Stimulated activated CD8-positive, alpha-beta memory T cell treated with anti-CD3 and anti-CD28 coated beads, Interleukin-4, amount 100 ng/mL, for 4 hours (primary cell): ENCODE data around the gene SELL.
A peak's percentile ranks its signal among the peaks of the same experiment; 100 is the strongest.
"Not testable (repeated sequence)": the region's sequence is repeated elsewhere in the genome, so short reads cannot be mapped to it uniquely, and the experiment has no call there.

ENCODE experiments used
- DNase-seq, 2 donors: peaks; one replicate each; pipeline ENCODE4 v3.0.0-alpha.2; 2020; ENCODE audit warnings: low read depth in 2 of 2, low spot score in 1 of 2

The SELL gene

DNA sequence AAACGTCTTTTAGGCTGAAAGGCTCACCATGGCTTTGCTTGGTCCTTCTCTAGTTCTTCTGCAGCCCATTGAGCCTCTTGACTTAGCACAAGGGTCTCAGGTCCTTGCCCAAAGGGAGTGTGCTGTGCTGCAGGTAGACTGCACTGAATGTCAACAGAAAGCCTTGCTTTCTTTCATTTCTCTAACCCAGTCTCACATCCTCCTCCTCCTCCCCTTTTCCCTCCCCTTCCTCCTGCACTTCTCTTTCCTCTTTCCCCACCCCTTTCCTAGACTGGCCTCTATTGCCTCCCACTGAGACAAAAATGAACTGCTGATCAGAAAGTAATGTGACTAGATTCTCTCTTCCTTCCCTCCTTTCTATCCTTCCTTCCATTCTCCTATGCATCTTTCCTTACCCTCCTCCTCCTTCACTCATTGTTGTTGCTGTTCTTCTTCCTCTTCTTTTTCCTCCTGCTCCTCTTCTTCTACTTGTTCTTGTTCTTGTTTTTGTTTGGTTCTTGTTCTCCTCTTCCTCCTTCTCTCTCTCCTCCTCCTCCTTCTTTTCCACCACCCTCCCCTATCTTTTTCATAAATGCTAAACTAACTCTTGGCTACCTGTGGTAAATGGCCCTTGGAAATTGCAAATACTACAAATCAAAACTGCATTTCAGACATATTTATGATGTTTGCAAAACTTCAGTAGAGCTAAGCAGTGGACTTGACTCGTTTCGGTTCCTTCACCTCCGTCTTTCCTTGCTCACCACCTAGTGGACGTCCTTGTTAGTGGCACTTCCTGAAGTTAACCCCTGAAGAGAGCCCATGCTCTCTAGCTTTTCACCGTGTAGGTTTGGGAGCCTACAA is at the start of gene SELL:
Gene SELL (minus strand): TSS at position 152 of the 840 bp plus-strand sequence. CDS start 122 bp downstream, at position 30.
- peak in 1 of 2 donors; percentile 46 for DNase-seq

GRCh38 chr1:169759038-169759437 is 47.6 kb upstream of the SELL start:
- no peak for DNase-seq

GRCh38 chr1:169753549-169753948 is 42.1 kb upstream of the SELL start:
- DNase-seq = no peak

DNA sequence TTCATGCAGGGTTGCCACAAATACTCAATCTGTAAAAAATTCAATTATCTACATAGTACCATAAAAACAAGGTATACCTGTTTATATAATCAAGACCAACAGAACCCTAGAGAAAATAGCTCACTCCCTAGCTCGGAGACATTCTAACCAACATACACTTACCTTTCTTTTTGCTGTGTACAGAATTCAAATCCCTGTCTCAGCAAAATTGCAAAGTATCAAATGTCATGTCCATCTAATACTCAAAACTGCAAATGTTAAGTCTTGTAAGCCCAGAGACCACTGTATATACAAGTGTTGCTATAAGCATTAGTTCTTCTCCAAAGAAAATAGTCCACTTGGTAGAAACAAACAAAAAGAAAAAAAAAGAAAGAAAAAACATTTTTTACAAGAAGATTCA is 38.6 kb upstream of the SELL start:
- DNase-seq = no peak

DNA sequence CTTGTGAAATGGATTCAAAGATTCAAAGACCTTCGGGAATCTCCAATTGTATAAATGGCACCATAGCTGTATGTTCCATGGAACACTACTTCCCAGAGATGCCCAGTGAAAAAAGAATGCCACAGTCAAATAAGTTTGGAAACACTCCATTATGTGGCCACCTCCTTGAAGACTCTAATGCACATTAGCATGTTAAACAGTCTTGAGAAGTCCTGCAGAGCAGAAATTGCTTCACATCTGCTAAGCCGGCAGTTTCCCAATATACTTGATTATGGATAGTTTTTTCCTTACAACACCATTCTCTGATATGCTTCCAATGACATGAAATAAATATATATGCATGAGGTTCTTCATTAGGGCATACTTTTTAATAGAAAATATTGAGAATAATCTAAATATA is 35.1 kb upstream of the SELL start:
- DNase-seq = no peak

DNA sequence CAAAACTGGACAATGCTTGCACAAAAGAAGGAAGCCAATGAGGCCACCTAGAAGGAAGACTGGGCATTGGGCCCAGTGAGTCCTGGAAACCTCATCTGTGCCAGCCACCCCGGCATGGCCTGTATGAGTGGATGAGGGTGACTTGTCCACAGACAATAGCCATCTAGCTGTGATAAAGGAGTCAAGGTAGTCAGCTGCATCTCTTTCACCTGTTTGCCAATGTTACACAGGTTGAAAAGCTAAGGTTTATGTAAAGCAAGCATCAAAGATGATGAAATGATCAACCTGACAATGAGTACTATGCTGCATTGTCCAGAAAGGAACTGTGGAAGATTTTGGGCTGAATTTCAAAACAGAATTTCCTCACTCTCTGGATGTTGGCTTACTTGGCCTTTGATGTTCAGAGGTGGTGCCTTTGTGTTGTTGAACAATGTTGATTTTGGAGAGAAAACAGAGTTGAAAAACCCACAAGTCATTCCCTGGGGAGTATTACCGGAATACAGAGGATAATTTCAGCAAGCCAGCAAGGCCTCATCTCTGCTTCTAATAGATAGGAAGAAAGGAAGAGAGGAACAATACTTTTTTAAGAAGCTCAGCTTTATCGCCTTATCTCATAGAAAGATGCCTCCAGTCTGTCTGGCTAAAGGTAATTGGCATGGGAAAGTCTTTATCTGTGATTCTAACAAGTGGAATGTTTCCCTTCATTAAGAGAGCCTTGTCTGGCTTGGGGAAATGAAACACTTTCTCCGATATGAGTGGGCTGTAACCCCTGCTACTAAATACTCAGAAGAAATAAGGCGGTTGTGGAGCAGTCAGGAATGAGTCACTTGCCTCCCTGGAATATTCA is 33.8 kb upstream of the SELL start:
- no peak for DNase-seq

GRCh38 chr1:169741666-169742394 is 30.4 kb upstream of the SELL start:
- DNase-seq = no peak

- no peak for DNase-seq
These were observed 28.6 kb upstream of the SELL start for GRCh38 chr1:169739980-169740379.

DNA sequence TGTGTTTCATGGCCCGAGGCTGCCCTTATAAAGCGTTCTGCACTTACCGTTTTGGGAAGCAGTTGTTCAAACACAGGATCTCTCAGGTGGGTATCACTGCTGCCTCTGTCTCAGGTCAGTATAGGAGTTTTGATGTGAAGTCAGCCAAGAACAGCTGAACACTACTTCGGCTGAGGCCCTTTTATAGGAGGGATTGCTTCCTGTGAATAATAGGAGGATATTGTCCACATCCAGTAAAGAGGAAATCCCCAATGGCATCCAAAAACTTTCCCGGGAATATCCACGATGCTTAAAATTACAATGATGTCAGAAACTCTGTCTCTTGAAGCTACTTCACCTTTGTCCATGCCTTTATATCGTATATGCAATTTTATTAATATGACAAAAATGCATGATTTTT is 22.5 kb upstream of the SELL start, which contains the start of gene SELE:
Gene SELE (minus strand): TSS at position 156 of the 400 bp plus-strand sequence. CDS start 467 bp downstream, outside the sequence.
- no peak for DNase-seq

- DNase-seq = no peak
These were observed 20.0 kb upstream of the SELL start for GRCh38 chr1:169731446-169731845.

GRCh38 chr1:169729991-169730390 is 18.6 kb upstream of the SELL start:
- DNase-seq = no peak

DNA sequence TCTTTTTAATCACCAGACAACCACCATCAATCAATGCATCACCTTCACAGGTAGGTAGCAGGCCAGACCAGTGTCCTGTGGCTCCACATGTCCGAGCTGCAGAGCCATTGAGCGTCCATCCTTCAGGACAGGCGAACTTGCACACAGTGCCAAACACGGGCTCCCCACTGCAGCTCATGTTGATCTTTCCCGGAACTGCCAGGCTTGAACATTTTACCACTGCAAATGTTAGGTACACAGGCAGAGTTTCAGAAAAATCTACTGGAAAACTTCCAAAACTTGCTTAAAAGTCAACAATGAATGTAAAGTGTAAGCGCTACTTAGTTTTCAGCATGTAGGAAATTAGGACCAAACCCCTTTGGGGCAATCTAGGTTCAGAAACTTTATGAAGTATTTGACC is 15.9 kb upstream of the SELL start:
- DNase-seq = no peak

GRCh38 chr1:169726851-169727250 is 15.4 kb upstream of the SELL start:
- no peak for DNase-seq

- no peak for DNase-seq
These were observed 14.5 kb upstream of the SELL start for GRCh38 chr1:169725930-169726329.

DNA sequence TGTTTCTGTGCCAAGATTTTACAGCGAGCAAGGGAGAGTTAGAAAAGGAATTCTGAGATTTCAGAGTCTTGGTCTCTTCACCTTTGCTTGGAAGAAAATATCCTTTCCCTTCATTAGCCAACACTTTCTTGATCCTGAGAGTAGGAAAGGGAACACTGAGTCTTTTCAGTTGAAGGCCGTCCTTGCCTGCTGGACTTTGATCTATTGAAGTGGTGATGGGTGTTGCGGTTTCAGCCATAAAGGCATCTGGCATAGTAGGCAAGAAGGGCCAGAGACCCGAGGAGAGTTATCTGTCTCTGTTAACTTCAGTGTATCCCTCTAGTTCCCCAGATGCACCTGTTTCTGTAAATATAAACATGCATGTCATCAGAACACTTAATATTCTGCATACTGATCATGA is 12.7 kb upstream of the SELL start:
- no peak for DNase-seq

DNA sequence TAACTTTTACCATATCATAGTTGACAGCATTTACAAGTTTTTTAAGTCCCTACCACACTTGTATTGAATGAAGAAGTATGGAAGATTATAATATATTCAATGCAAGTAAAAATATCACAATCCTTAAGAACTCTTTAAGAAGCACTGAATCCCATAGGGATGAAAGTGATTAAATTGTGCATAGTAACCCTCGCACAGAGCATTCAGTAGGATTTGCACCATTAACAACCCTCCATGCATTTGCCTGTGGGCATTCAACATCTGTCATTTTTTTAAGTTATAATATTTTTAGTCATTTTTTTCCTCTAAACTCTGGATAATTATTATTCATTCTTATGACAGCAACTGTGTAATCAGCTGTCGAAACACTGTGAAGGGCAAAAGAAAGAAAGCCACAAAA is 12.3 kb upstream of the SELL start:
- no peak for DNase-seq

GRCh38 chr1:169722779-169723178 is 11.4 kb upstream of the SELL start:
- DNase-seq = no peak

- not testable (repeated sequence) for DNase-seq
These were observed 3.7 kb upstream of the SELL start for GRCh38 chr1:169715100-169715499.

- DNase-seq = not testable (repeated sequence)
These were observed 1.7 kb upstream of the SELL start for GRCh38 chr1:169713090-169713489.

GRCh38 chr1:169712309-169712631 is 850 bp upstream of the SELL start:
- no peak for DNase-seq

DNA sequence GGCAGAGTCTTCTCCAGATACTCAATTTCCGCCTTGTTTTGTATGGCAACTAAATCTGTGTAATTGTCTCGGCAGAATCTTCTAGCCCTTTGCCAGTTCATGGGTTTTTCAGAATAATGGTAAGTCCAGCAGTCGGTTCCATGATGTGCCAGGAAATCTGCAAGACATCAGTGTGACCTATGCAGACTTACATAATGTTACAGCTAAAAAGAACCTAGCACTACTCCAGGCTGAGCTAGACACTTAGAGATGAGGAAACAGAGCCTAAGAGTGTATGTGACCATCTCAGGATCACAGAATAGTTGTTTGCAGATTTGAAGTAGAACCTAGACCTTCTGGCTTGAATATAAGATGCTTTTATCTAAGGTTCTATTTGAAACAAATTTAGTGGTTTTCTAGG is 2.8 kb downstream of the SELL start:
- DNase-seq = no peak
